HepG2 (cell line): ENCODE data around the gene ZNF500. TPM values are rescaled to one million over a fixed set of nuclear protein-coding genes. Genes with fewer than 3 reads are reported as not detected.

Experiments used
- ATAC-seq: fragments of 200-7000 bp; cut with Tn5 transposase; 3 replicates; pipeline ENCODE4 v1.9.1; 2020; ENCODE audit warnings: mild to moderate bottlenecking, moderate library complexity
- BruUV-seq: library from RNA; stranded (reverse); fragments of 400-500 nt; replicated peaks from 2 replicates; lab custom pipeline; 2021; lab: Mats Ljungman, UMichigan
- CTCF ChIA-PET: fragments of 300-600 bp; formaldehyde crosslinking; extraction: SDS; loops from one replicate; lab custom pipeline; 2021; ENCODE audit warnings: low total read pairs, inconsistent platforms, low intra/inter-chr PET ratio; lab: Yijun Ruan, JAX
- POLR2A ChIA-PET: fragments of 350-600 bp; sonication (Branson Sonifier 250); formaldehyde crosslinking; loops from one replicate; lab custom pipeline; 2020; ENCODE audit warnings: antibody characterized with exemption, inconsistent platforms; lab: Yijun Ruan, JAX
- DNase-seq: peaks from one replicate; pipeline ENCODE4 v3.0.0-alpha.2; 2015; ENCODE audit warnings: low spot score
- FAIRE-seq: peaks from 3 replicates; lab custom pipeline; 2011; peaks lifted over from hg19 to GRCh38; lab: Jason Lieb, UNC
- H2AFZ ChIP-seq: one replicate; pipeline ENCODE4 v1.6.1; 2011; ENCODE audit warnings: low read length, inconsistent platforms
- H3K27ac ChIP-seq: fragments of 300-600 bp; 3 replicates; pipeline ENCODE4 v1.8.0; 2011; ENCODE audit warnings: mixed run types, mild to moderate bottlenecking, mixed read lengths, low read length, inconsistent platforms; ENCODE audit not compliant: insufficient read depth; ENCODE audit errors: extremely low read length
- H3K27me3 ChIP-seq, 2 experiments: fragments of 200-600 bp in 1 of 2; 2 replicates in 1 of 2; 3 replicates in 1 of 2; pipeline versions ENCODE4 v1.6.0 to v1.8.0; 2011; ENCODE audit warnings: low read length in 2 of 2, mild to moderate bottlenecking in 2 of 2, moderate library complexity in 2 of 2, inconsistent platforms in 1 of 2; ENCODE audit not compliant: insufficient read depth in 2 of 2, control insufficient read depth in 1 of 2
- H3K36me3 ChIP-seq, 2 experiments: fragments of 200-600 bp in 1 of 2; replicated peaks in 1 of 2; 2 replicates in 1 of 2; 3 replicates in 1 of 2; pipeline versions ENCODE4 v1.5.1 to v1.8.0; 2011; ENCODE audit warnings: low read length in 2 of 2, inconsistent platforms in 1 of 2; ENCODE audit not compliant: insufficient read depth in 2 of 2, control insufficient read depth in 1 of 2
- H3K4me1 ChIP-seq: 2 replicates; pipeline ENCODE4 v1.5.1; 2012; ENCODE audit warnings: low read length, inconsistent platforms; ENCODE audit not compliant: insufficient read depth
- H3K4me2 ChIP-seq: 2 replicates; pipeline ENCODE4 v1.6.0; 2011; ENCODE audit warnings: low read depth, low read length, inconsistent platforms
- H3K4me3 ChIP-seq, 3 experiments: fragments of 200-600 bp in 1 of 3; sonication (generic), shearing (Covaris generic) in 1 of 3; replicated peaks in 1 of 3; 2 replicates each; pipeline ENCODE4 v1.5.1; 2011 to 2016; ENCODE audit warnings: low read length in 3 of 3, inconsistent platforms in 2 of 3, low read depth in 2 of 3, mild to moderate bottlenecking in 2 of 3, control low read depth in 1 of 3, mixed read lengths in 1 of 3; ENCODE audit not compliant: insufficient read depth in 1 of 3
- H3K79me2 ChIP-seq: one replicate; pipeline ENCODE4 v1.6.1; 2011; ENCODE audit warnings: low read length, inconsistent platforms; ENCODE audit not compliant: insufficient read depth
- H3K9ac ChIP-seq: 2 replicates; pipeline ENCODE4 v1.6.0; 2011; ENCODE audit warnings: mild to moderate bottlenecking, low read depth, low read length, inconsistent platforms; ENCODE audit not compliant: insufficient read depth
- H3K9me3 ChIP-seq: 2 replicates; pipeline ENCODE4 v1.5.1; 2012; ENCODE audit warnings: mild to moderate bottlenecking, low read length
- H4K20me1 ChIP-seq: 2 replicates; pipeline ENCODE4 v1.6.0; 2011; ENCODE audit warnings: inconsistent platforms, mild to moderate bottlenecking, low read length, moderate library complexity; ENCODE audit not compliant: insufficient read depth
- ARNT ChIP-seq: fragments of 450-650 bp; IDR thresholded peaks from 2 replicates; pipeline ENCODE4 v1.6.1; 2017
- DZIP1 ChIP-seq: sonication (generic); formaldehyde crosslinking; IDR thresholded peaks from 2 replicates; pipeline ENCODE4 v1.5.0; 2020; ENCODE audit warnings: mild to moderate bottlenecking, missing genetic modification reagents
- ERF ChIP-seq: IDR thresholded peaks from 2 replicates; pipeline ENCODE4 v1.6.1; 2018; ENCODE audit warnings: missing biosample characterization, missing genetic modification reagents
- NCOR1 ChIP-seq: fragments of 200-600 bp; sonication (generic); IDR thresholded peaks from 2 replicates; pipeline ENCODE4 v1.7.0; 2017; ENCODE audit warnings: antibody characterized with exemption, low read length, borderline replicate concordance
- NR2C2 ChIP-seq: sonication (generic); formaldehyde crosslinking; IDR thresholded peaks from 2 replicates; pipeline ENCODE4 v1.4.0; 2020; ENCODE audit warnings: missing genetic modification reagents, mild to moderate bottlenecking, moderate library complexity, borderline replicate concordance
- RBM39 ChIP-seq: fragments of 200-400 bp; formaldehyde crosslinking; IDR thresholded peaks from one replicate; pipeline ENCODE4 v1.6.1; 2018; ENCODE audit warnings: antibody characterized with exemption, mild to moderate bottlenecking, low read depth, low read length; ENCODE audit not compliant: poor library complexity, severe bottlenecking
- TSC22D2 ChIP-seq: sonication (generic); formaldehyde crosslinking; IDR thresholded peaks from 2 replicates; pipeline ENCODE4 v1.5.1; 2020; ENCODE audit warnings: missing genetic modification reagents, mild to moderate bottlenecking, borderline replicate concordance
- ZFY ChIP-seq: sonication (generic); formaldehyde crosslinking; IDR thresholded peaks from 2 replicates; pipeline ENCODE4 v1.4.0; 2020; ENCODE audit warnings: missing genetic modification reagents
- ZMYM3 ChIP-seq: sonication (generic); formaldehyde crosslinking; IDR thresholded peaks from 2 replicates; pipeline ENCODE4 v1.5.1; 2020; ENCODE audit warnings: mild to moderate bottlenecking, missing genetic modification reagents
- ZNF274 ChIP-seq: sonication (generic); formaldehyde crosslinking; IDR thresholded peaks from 2 replicates; pipeline ENCODE4 v1.5.1; 2020; ENCODE audit warnings: mild to moderate bottlenecking, missing genetic modification reagents
- ZNF383 ChIP-seq: sonication (generic); formaldehyde crosslinking; IDR thresholded peaks from 2 replicates; pipeline ENCODE4 v1.4.0; 2020; ENCODE audit warnings: missing genetic modification reagents, mild to moderate bottlenecking, borderline replicate concordance
- ZNF691 ChIP-seq: sonication (generic); formaldehyde crosslinking; IDR thresholded peaks from 2 replicates; pipeline ENCODE4 v1.4.0; 2020; ENCODE audit warnings: missing genetic modification reagents, low read depth, mild to moderate bottlenecking, borderline replicate concordance
- WGBS: methylation state at CpG from one replicate; pipeline ENCODE4 v1.1.6; 2017; ENCODE audit warnings: low lambda C conversion rate; 5-methylcytosine and 5-hydroxymethylcytosine counted together
- in situ Hi-C: cut with HindIII; loops from 2 replicates; pipeline ENCODE4 v1.10.0; 2017; ENCODE audit warnings: low pct_unique_long_range_greater_than_20kb; ENCODE audit not compliant: extremely low pct_ligation_motif_present
- intact Hi-C: fragments of 100-400 bp; cut with micrococcal nuclease; formaldehyde crosslinking; loops from one replicate; pipeline ENCODE4 v1.10.0; 2022; ENCODE audit not compliant: unreplicated experiment
- polyA plus RNA-seq, 8 experiments: library from polyadenylated mRNA; depleted of rRNA in 3 of 8; stranded (reverse) in 7 of 8; unstranded in 1 of 8; fragments of >200 nt; fragmentation: Illumina TruSeq in 4 of 8; extraction: Trizol in 4 of 8; gene quantifications; 2 replicates each; pipeline versions ENCODE4 v1.2.1 to v1.2.3, GENCODE V29; 2011 to 2016; ENCODE audit warnings: low read depth in 4 of 8, missing spikeins in 1 of 8, mixed read lengths in 1 of 8; ENCODE audit not compliant: insufficient read depth in 1 of 8
- total RNA-seq, 5 experiments: library from RNA; depleted of rRNA; stranded (reverse); fragments of >200 nt; fragmentation: Illumina TruSeq; extraction: Trizol; gene quantifications; 2 replicates each; pipeline ENCODE4 v1.2.3, GENCODE V29; 2016; ENCODE audit warnings: low read depth in 1 of 5

Gene ZNF500
- total and polyA plus RNA-seq, 2 of the 13 experiments (the other 11 are each of a cell fraction or from before 2014, with no cell fraction given) = 6.1 to 12.2 TPM

GRCh38 chr16:4704913-4705312 is 62.0 kb downstream of the ZNF500 start (continued):
- TF ChIP-seq ZNF691 (CRISPR knock-in tag) = no peak
- TF ChIP-seq ZFY = no peak
- no peak for TF ChIP-seq ERF
- no peak for TF ChIP-seq RBM39
- TF ChIP-seq, all 625 proteins: peak for 0

- H3K27ac ChIP-seq = no peak overlapping the region
- H4K20me1 ChIP-seq = no peaks in the 10 kb centered on the region
- no peak for DNase-seq
- no peaks in the 10 kb centered on the region for H3K79me2 ChIP-seq
- CTCF ChIA-PET = no interaction called here
- H3K4me1 ChIP-seq = peaks cover 18% of the 10 kb centered on the region
- TF ChIP-seq TSC22D2 (CRISPR knock-in tag) = no peak
- no peak for TF ChIP-seq ZNF383 (CRISPR knock-in tag)
- TF ChIP-seq NCOR1 = no peak
- no peak for TF ChIP-seq ZMYM3 (CRISPR knock-in tag)
- no peak for TF ChIP-seq ZNF274 (CRISPR knock-in tag)
- TF ChIP-seq ARNT = no peak
- no peak for TF ChIP-seq DZIP1 (CRISPR knock-in tag)
- TF ChIP-seq NR2C2 = no peak
- TF ChIP-seq, all 625 proteins: peak for 0
- Histone ChIP-seq H3K4me2 (no peak overlapping the region), H3K36me3 (peaks cover 29 to 56% of the 10 kb centered on the region in 2 experiments), H3K4me3 (no peak overlapping the region), H3K9me3 (no peaks in the 10 kb centered on the region), H3K9ac (no peak overlapping the region), H2AFZ (no peak overlapping the region), H3K27me3 (no peaks in the 10 kb centered on the region)
- 96% methylated on average over 7 of the region's 8 CpGs for WGBS
- no TSS peak for BruUV-seq
- FAIRE-seq (no peak), ATAC-seq (no peak)
- intact Hi-C loops (no loop called here), in situ Hi-C loops (no loop called here)
- POLR2A ChIA-PET = no interaction called here
Observed at GRCh38 chr16:4704491-4704890, 62.5 kb downstream of the ZNF500 start.
